Hepatocyte (in vitro differentiated cells): ENCODE data around the gene CCDC167.

Experiments used
- EZH2 ChIP-seq: fragments of 200-600 bp; sonication (generic); IDR thresholded peaks from 2 replicates; pipeline ENCODE4 v1.6.1; 2016; ENCODE audit warnings: antibody characterized with exemption, mild to moderate bottlenecking, borderline replicate concordance
- EZH2phosphoT487 ChIP-seq: fragments of 200-600 bp; sonication (generic); IDR thresholded peaks from one replicate; pipeline ENCODE4 v1.6.1; 2018; ENCODE audit warnings: antibody characterized with exemption, mild to moderate bottlenecking, low read depth, moderate library complexity; ENCODE audit not compliant: unreplicated experiment, severe bottlenecking
- TF ChIP-seq, protein P1 (sequence below): fragments of 200-600 bp; sonication (generic); IDR thresholded peaks from 2 replicates; pipeline ENCODE4 v1.5.1; 2016; ENCODE audit warnings: antibody characterized with exemption, mild to moderate bottlenecking; ENCODE audit not compliant: poor library complexity

DNA sequence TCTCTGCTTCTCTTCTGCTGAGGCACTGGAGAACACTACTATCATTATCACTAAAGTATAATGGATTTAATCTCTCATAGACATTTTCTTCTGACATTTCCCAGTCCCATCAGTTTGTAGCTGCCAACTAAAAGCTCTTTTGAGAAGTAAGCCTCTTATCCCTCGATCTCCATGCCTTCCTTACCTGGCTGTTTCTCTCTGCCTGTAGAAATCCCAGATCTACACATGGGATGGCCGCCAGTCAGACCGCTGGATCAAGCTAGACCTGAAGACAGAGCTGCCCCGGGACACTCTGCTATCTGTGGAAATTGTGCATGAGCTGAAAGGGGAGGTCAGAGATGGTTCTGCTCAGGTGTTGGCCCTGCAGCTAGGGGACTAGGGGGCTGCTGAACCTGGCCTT is 25.4 kb downstream of the CCDC167 start:
- TF ChIP-seq, protein P1, sequence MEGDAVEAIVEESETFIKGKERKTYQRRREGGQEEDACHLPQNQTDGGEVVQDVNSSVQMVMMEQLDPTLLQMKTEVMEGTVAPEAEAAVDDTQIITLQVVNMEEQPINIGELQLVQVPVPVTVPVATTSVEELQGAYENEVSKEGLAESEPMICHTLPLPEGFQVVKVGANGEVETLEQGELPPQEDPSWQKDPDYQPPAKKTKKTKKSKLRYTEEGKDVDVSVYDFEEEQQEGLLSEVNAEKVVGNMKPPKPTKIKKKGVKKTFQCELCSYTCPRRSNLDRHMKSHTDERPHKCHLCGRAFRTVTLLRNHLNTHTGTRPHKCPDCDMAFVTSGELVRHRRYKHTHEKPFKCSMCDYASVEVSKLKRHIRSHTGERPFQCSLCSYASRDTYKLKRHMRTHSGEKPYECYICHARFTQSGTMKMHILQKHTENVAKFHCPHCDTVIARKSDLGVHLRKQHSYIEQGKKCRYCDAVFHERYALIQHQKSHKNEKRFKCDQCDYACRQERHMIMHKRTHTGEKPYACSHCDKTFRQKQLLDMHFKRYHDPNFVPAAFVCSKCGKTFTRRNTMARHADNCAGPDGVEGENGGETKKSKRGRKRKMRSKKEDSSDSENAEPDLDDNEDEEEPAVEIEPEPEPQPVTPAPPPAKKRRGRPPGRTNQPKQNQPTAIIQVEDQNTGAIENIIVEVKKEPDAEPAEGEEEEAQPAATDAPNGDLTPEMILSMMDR: no peak
- TF ChIP-seq EZH2: no peak
- TF ChIP-seq EZH2phosphoT487: no peak
